ENCODE results near the gene B4GALT3.

Gene B4GALT3

GRCh38 chr1:161190962-161191521 lies 13.7 kb upstream of the B4GALT3 start:
- no peak for DNase-seq (ENCODE audit: extremely low read depth, low read depth)
- no peak for TF ChIP-seq CTCF (IDR thresholded peaks at IDR 0.05; ENCODE audit: low read depth, low read length)

- no peak for TF ChIP-seq CTCF (IDR thresholded peaks at IDR 0.05; ENCODE audit: low read depth, low read length)
- DNase-seq (ENCODE audit: extremely low read depth, low read depth) = no peak
These were observed 11.7 kb upstream of the B4GALT3 start for GRCh38 chr1:161189036-161189435.

GRCh38 chr1:161188381-161188780 lies 11.1 kb upstream of the B4GALT3 start:
- TF ChIP-seq CTCF (IDR thresholded peaks at IDR 0.05; ENCODE audit: low read depth, low read length) = no peak
- no peak for DNase-seq (ENCODE audit: extremely low read depth, low read depth)

GRCh38 chr1:161187311-161187710 lies 10.0 kb upstream of the B4GALT3 start:
- no peak for DNase-seq (ENCODE audit: extremely low read depth, low read depth)
- no peak for TF ChIP-seq CTCF (IDR thresholded peaks at IDR 0.05; ENCODE audit: low read depth, low read length)

- no peak for TF ChIP-seq CTCF (IDR thresholded peaks at IDR 0.05; ENCODE audit: low read depth, low read length)
- DNase-seq (ENCODE audit: extremely low read depth, low read depth) = no peak
These were observed 8.5 kb upstream of the B4GALT3 start for GRCh38 chr1:161185732-161186311.

- no peak for DNase-seq (ENCODE audit: extremely low read depth, low read depth)
- TF ChIP-seq CTCF (IDR thresholded peaks at IDR 0.05; ENCODE audit: low read depth, low read length) = no peak
These were observed 8.0 kb upstream of the B4GALT3 start for GRCh38 chr1:161185282-161185682.

- TF ChIP-seq CTCF (IDR thresholded peaks at IDR 0.05; ENCODE audit: low read depth, low read length) = no peak
- no peak for DNase-seq (ENCODE audit: extremely low read depth, low read depth)
These were observed 4.9 kb upstream of the B4GALT3 start for GRCh38 chr1:161182214-161182613.
